B cell (primary cell): ENCODE data around the gene BRI3BP. TPM values are rescaled to one million over a fixed set of nuclear protein-coding genes. Genes with fewer than 3 reads are reported as not detected.

ENCODE experiments used
- ATAC-seq: fragments of 200-7000 bp; cut with Tn5 transposase; one replicate; pipeline ENCODE4 v1.10.0; 2021; ENCODE audit warnings: low read depth, mild to moderate bottlenecking, moderate number of reproducible peaks, moderate library complexity
- CTCF ChIA-PET: fragments of 350-600 bp; sonication (Branson Sonifier 250); formaldehyde crosslinking; loops from one replicate; lab custom pipeline; 2021; ENCODE audit warnings: antibody characterized with exemption, inconsistent platforms; lab: Charles Lee
- POLR2A ChIA-PET: fragments of 350-600 bp; sonication (Branson Sonifier 250); formaldehyde crosslinking; loops from one replicate; lab custom pipeline; 2021; ENCODE audit warnings: antibody characterized with exemption; lab: Charles Lee
- DNase-seq: peaks from one replicate; pipeline ENCODE4 v3.0.0; 2013
- H2AFZ ChIP-seq: 2 replicates; pipeline ENCODE4 v1.6.1; 2012; ENCODE audit warnings: mild to moderate bottlenecking, low read depth, low read length; ENCODE audit not compliant: insufficient read depth, poor library complexity, severe bottlenecking
- H3K27ac ChIP-seq, 2 donors: 1 replicate in 1 of 2; 2 replicates in 1 of 2; pipeline ENCODE4 v1.5.1; 2012 to 2013; ENCODE audit warnings: low read length in 2 of 2, mild to moderate bottlenecking in 2 of 2, moderate library complexity in 1 of 2
- H3K27me3 ChIP-seq, 4 experiments: fragments of 200-600 bp in 1 of 4; sonication (generic) in 1 of 4; replicated peaks in 1 of 4; 1 replicate in 2 of 4; 2 replicates in 2 of 4; pipeline versions ENCODE4 v1.6.1 to v1.7.0; 2013 to 2016; ENCODE audit warnings: low read length in 3 of 4, mild to moderate bottlenecking in 2 of 4, mixed read lengths in 1 of 4, moderate library complexity in 1 of 4; ENCODE audit not compliant: insufficient read depth in 4 of 4, control insufficient read depth in 3 of 4; ENCODE audit errors: control extremely low read depth in 1 of 4
- H3K36me3 ChIP-seq, 2 experiments: replicated peaks in 1 of 2; 1 replicate in 1 of 2; 2 replicates in 1 of 2; pipeline versions ENCODE4 v1.6.1 to v1.7.1; 2013; ENCODE audit warnings: low read length in 1 of 2; ENCODE audit not compliant: insufficient read depth in 2 of 2, control insufficient read depth in 1 of 2; ENCODE audit errors: control extremely low read depth in 1 of 2, extremely low read depth in 1 of 2
- H3K4me1 ChIP-seq, 2 donors: fragments of 200-600 bp in 1 of 2; sonication (generic) in 1 of 2; 1 replicate in 1 of 2; 2 replicates in 1 of 2; pipeline versions ENCODE4 v1.5.1 to v1.6.1; 2013 to 2017; ENCODE audit warnings: low read length in 2 of 2; ENCODE audit not compliant: control insufficient read depth in 2 of 2, insufficient read depth in 2 of 2
- H3K4me2 ChIP-seq: replicated peaks from 2 replicates; pipeline ENCODE3; 2012; ENCODE audit warnings: mild to moderate bottlenecking, low read depth, low read length; ENCODE audit not compliant: poor library complexity, severe bottlenecking
- H3K4me3 ChIP-seq, 5 experiments: fragments of 200-600 bp in 1 of 5; sonication (generic) in 1 of 5; 1 replicate in 3 of 5; 2 replicates in 2 of 5; pipeline versions ENCODE4 v1.5.1 to v1.7.0; 2011 to 2016; ENCODE audit warnings: low read length in 4 of 5, mild to moderate bottlenecking in 4 of 5, low read depth in 2 of 5, control low read depth in 1 of 5, moderate library complexity in 1 of 5; ENCODE audit not compliant: insufficient read depth in 1 of 5; ENCODE audit errors: control extremely low read depth in 1 of 5, extremely low read depth in 1 of 5
- H3K79me2 ChIP-seq: fragments of 200-600 bp; sonication (generic); one replicate; pipeline ENCODE4 v1.6.0; 2016; ENCODE audit warnings: low read length; ENCODE audit not compliant: control insufficient read depth, insufficient read depth
- H3K9ac ChIP-seq: fragments of 200-600 bp; sonication (generic); 2 replicates; pipeline ENCODE4 v1.6.1; 2017; ENCODE audit warnings: mild to moderate bottlenecking, low read length, moderate library complexity
- H3K9me3 ChIP-seq, 3 donors: one replicate each; pipeline versions ENCODE4 v1.6.1 to v1.7.1; 2013; ENCODE audit warnings: low read length in 2 of 3; ENCODE audit not compliant: control insufficient read depth in 2 of 3, insufficient read depth in 1 of 3; ENCODE audit errors: control extremely low read depth in 1 of 3
- H4K20me1 ChIP-seq: 2 replicates; pipeline ENCODE4 v1.6.0; 2012; ENCODE audit warnings: mild to moderate bottlenecking, low read length; ENCODE audit not compliant: insufficient read depth, control insufficient read depth, poor library complexity, severe bottlenecking
- H3K27ac Mint-ChIP-seq: one replicate; pipeline ENCODE4 v1.8.0; 2021; ENCODE audit warnings: mixed read lengths
- H3K27me3 Mint-ChIP-seq: one replicate; pipeline ENCODE4 v1.8.0; 2021; ENCODE audit warnings: mixed read lengths
- H3K4me1 Mint-ChIP-seq: one replicate; pipeline ENCODE4 v1.8.0; 2021; ENCODE audit warnings: mixed read lengths
- H3K4me3 Mint-ChIP-seq: one replicate; pipeline ENCODE4 v1.8.0; 2021; ENCODE audit warnings: mixed read lengths
- H3K9me3 Mint-ChIP-seq: one replicate; pipeline ENCODE4 v1.8.0; 2022; ENCODE audit warnings: mixed read lengths; ENCODE audit not compliant: insufficient read depth
- EZH2 ChIP-seq: IDR thresholded peaks from 2 replicates; pipeline ENCODE4 v1.6.1; 2012; ENCODE audit warnings: borderline replicate concordance, low read depth, mild to moderate bottlenecking, moderate library complexity, low read length; ENCODE audit not compliant: insufficient read depth, poor library complexity, severe bottlenecking
- WGBS: methylation state at CpG from one replicate; pipeline ENCODE4 v1.1.5; 2013; ENCODE audit warnings: missing lambda C conversion rate; ENCODE audit not compliant: insufficient coverage; 5-methylcytosine and 5-hydroxymethylcytosine counted together
- intact Hi-C: fragments of 100-400 bp; cut with micrococcal nuclease; formaldehyde crosslinking; loops from one replicate; pipeline ENCODE4 v1.10.0; 2022
- polyA plus RNA-seq: library from polyadenylated mRNA; depleted of rRNA; stranded (reverse); fragments of >200 nt; gene quantifications from 2 replicates; pipeline ENCODE4 v1.2.3, GENCODE V29; 2012
- total RNA-seq, 2 donors: library from RNA; stranded (reverse); fragments of 120-200 nt in 1 of 2; gene quantifications; 1 replicate in 1 of 2; 2 replicates in 1 of 2; pipeline versions ENCODE4 v1.2.3 to v1.2.4, GENCODE V29; 2013 to 2022
- TF ChIP-seq, protein P1 (sequence below): fragments of 200-600 bp; IDR thresholded peaks from one replicate; pipeline ENCODE4 v1.8.0; 2022; ENCODE audit warnings: antibody characterized with exemption, mild to moderate bottlenecking

The BRI3BP gene
- total and polyA plus RNA-seq, 2 donors (not counting 1 experiment from before 2014, with no cell fraction given): 5.2 to 14.3 TPM

- peaks cover 0 to 64% of the 10 kb centered on the region in 2 experiments for H3K36me3 ChIP-seq
- ChIA-PET POLR2A (interaction anchor here (0.6 kb wide), 1 partner anchor 25 kb away, joined by 6 read pairs; no protein-coding TSS in a partner anchor), CTCF (no interaction called here)
- no peak overlapping the region for H3K9ac ChIP-seq
- TF ChIP-seq, protein P1, sequence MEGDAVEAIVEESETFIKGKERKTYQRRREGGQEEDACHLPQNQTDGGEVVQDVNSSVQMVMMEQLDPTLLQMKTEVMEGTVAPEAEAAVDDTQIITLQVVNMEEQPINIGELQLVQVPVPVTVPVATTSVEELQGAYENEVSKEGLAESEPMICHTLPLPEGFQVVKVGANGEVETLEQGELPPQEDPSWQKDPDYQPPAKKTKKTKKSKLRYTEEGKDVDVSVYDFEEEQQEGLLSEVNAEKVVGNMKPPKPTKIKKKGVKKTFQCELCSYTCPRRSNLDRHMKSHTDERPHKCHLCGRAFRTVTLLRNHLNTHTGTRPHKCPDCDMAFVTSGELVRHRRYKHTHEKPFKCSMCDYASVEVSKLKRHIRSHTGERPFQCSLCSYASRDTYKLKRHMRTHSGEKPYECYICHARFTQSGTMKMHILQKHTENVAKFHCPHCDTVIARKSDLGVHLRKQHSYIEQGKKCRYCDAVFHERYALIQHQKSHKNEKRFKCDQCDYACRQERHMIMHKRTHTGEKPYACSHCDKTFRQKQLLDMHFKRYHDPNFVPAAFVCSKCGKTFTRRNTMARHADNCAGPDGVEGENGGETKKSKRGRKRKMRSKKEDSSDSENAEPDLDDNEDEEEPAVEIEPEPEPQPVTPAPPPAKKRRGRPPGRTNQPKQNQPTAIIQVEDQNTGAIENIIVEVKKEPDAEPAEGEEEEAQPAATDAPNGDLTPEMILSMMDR: no peak
- no peak for TF ChIP-seq EZH2
- H3K4me1 ChIP-seq: no peaks in the 10 kb centered on the region
- no peaks in the 10 kb centered on the region for H3K4me1 Mint-ChIP-seq
- no peaks in the 10 kb centered on the region for H3K27me3 Mint-ChIP-seq
- H3K4me3 ChIP-seq: no peak overlapping the region
- peaks cover 2% of the 10 kb centered on the region for H3K79me2 ChIP-seq
- no peak overlapping the region for H3K27ac Mint-ChIP-seq
- H4K20me1 ChIP-seq: peaks cover 9% of the 10 kb centered on the region
- no peak overlapping the region for H2AFZ ChIP-seq
- H3K4me2 ChIP-seq: no peak overlapping the region
- H3K27ac ChIP-seq: no peak overlapping the region
- H3K9me3 Mint-ChIP-seq: no peaks in the 10 kb centered on the region
- no peaks in the 10 kb centered on the region for H3K27me3 ChIP-seq
- DNase-seq: no peak
- H3K4me3 Mint-ChIP-seq: no peak overlapping the region
- intact Hi-C loops: no loop called here
- no peak for ATAC-seq
- 92% methylated on average over 5 of the region's 10 CpGs for WGBS
- no peaks in the 10 kb centered on the region for H3K9me3 ChIP-seq
Observed at GRCh38 chr12:124976999-124977398, 16.4 kb upstream of the BRI3BP start.

DNA sequence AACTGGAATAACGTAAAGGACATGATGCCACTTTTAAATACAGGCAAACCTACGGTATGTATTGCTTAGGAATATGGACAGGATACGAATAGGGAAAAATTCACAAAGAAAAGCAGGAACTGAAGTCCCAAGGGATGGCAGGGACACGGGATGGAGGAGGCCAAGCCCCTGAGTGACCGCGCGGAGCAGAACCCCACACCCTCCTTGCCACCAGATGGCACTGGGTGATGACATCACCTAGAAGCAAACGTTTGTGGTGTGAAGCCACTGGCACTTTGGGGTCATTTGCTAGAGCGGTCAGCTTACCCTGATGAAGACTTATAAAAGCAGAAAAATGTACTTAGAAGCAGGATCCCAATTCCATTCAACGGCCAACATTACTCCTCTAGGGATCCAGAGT is 13.9 kb upstream of the BRI3BP start:
- Mint-ChIP-seq H3K9me3 (no peaks in the 10 kb centered on the region), H3K27ac (no peak overlapping the region), H3K27me3 (no peaks in the 10 kb centered on the region), H3K4me3 (no peak overlapping the region), H3K4me1 (peaks cover 5% of the 10 kb centered on the region)
- Histone ChIP-seq H3K27me3 (no peaks in the 10 kb centered on the region), H3K4me1 (no peaks in the 10 kb centered on the region), H3K4me2 (no peak overlapping the region), H3K27ac (no peak overlapping the region), H4K20me1 (peaks cover 9% of the 10 kb centered on the region), H3K36me3 (peaks cover 0 to 74% of the 10 kb centered on the region in 2 experiments), H3K9me3 (no peaks in the 10 kb centered on the region), H3K9ac (no peak overlapping the region), H3K4me3 (no peak overlapping the region), H2AFZ (no peak overlapping the region), H3K79me2 (peaks cover 8% of the 10 kb centered on the region)
- WGBS: 90% methylated on average over 2 of the region's 10 CpGs
- intact Hi-C loops: no loop called here
- TF ChIP-seq EZH2: no peak
- TF ChIP-seq, protein P1: no peak
- POLR2A ChIA-PET: no interaction called here
- DNase-seq (no peak), ATAC-seq (no peak)
- CTCF ChIA-PET: interaction anchor here (2.7 kb wide), 1 partner anchor 73 kb away, joined by 7 read pairs; no protein-coding TSS in a partner anchor
